Esophagus muscularis mucosa (tissue), 4 donors: ENCODE measurements around the gene PTPRT. TPM values are rescaled to one million over a fixed set of nuclear protein-coding genes. Genes with fewer than 3 reads are reported as not detected.

ENCODE experiments used
- DNase-seq: peaks from one replicate; pipeline ENCODE4 v3.0.0-alpha.2; 2017; ENCODE audit errors: extremely low spot score
- H3K27ac ChIP-seq, 4 donors: fragments of 200-600 bp; sonication (generic); replicated peaks in 1 of 4; 1 replicate in 3 of 4; 2 replicates in 1 of 4; pipeline ENCODE4 v1.5.1; 2016 to 2019; ENCODE audit warnings: mild to moderate bottlenecking in 1 of 4
- H3K27me3 ChIP-seq, 4 donors: fragments of 200-600 bp; sonication (generic); one replicate each; pipeline versions ENCODE4 v1.5.1 to v1.6.0; 2016 to 2019
- H3K36me3 ChIP-seq, 4 donors: fragments of 200-600 bp; sonication (generic); one replicate each; pipeline ENCODE4 v1.5.1; 2016 to 2019
- H3K4me1 ChIP-seq, 4 donors: fragments of 200-600 bp; sonication (generic); one replicate each; pipeline ENCODE4 v1.5.1; 2016 to 2019
- H3K4me3 ChIP-seq, 4 donors: fragments of 200-600 bp; sonication (generic); 1 replicate in 2 of 4; 2 replicates in 2 of 4; pipeline ENCODE4 v1.5.1; 2016 to 2019; ENCODE audit warnings: mild to moderate bottlenecking in 4 of 4, moderate library complexity in 1 of 4
- H3K9me3 ChIP-seq, 4 donors: fragments of 200-600 bp; sonication (generic); 1 replicate in 3 of 4; 2 replicates in 1 of 4; pipeline ENCODE4 v1.5.1; 2016 to 2019
- CTCF ChIP-seq, 3 experiments: fragments of 200-600 bp in 2 of 3; fragments of 450-650 bp in 1 of 3; sonication (generic) in 2 of 3; IDR thresholded peaks; one replicate each; pipeline ENCODE4 v1.5.1; 2017 to 2019; ENCODE audit warnings: antibody characterized with exemption in 3 of 3, mild to moderate bottlenecking in 2 of 3, moderate library complexity in 1 of 3
- EP300 ChIP-seq: sonication (generic); formaldehyde crosslinking; IDR thresholded peaks from one replicate; pipeline ENCODE4 v1.6.1; 2017; ENCODE audit warnings: antibody characterized with exemption
- POLR2A ChIP-seq: fragments of 450-650 bp; IDR thresholded peaks from one replicate; pipeline ENCODE4 v1.6.1; 2017; ENCODE audit warnings: antibody characterized with exemption, moderate library complexity, mild to moderate bottlenecking, low read depth
- POLR2AphosphoS5 ChIP-seq, 2 donors: sonication (generic); formaldehyde crosslinking; IDR thresholded peaks; one replicate each; pipeline ENCODE4 v1.6.1; 2017; ENCODE audit warnings: antibody characterized with exemption in 2 of 2
- WGBS: methylation state at CpG from one replicate; pipeline ENCODE4 v1.1.5; 2018; 5-methylcytosine and 5-hydroxymethylcytosine counted together
- intact Hi-C: fragments of 100-400 bp; cut with DNase I; formaldehyde crosslinking; loops from one replicate; pipeline ENCODE4 v1.15.1; 2023
- total RNA-seq, 4 donors: library from RNA; depleted of rRNA; stranded (reverse); fragments of >200 nt; gene quantifications; one replicate each; pipeline versions ENCODE4 v1.1.0 to v1.2.1, GENCODE V29; 2016

The PTPRT gene
- total RNA-seq, 4 donors from 2014 or later, result 0.06 to 0.39 TPM; not detected in 2

GRCh38 chr20:42996141-42996540, 193.6 kb downstream of the PTPRT start:
- peaks cover 0 to 14% (median 3%) of the 10 kb centered on the region in 4 donors for H3K9me3 ChIP-seq
- H3K27ac ChIP-seq, result no peak overlapping the region
- intact Hi-C loops, result no loop called here
- peak; percentile 55 for DNase-seq
- peaks cover 0 to 6% (median 0%) of the 10 kb centered on the region in 4 donors for H3K27me3 ChIP-seq
- H3K4me1 ChIP-seq, result no peaks in the 10 kb centered on the region
- TF ChIP-seq POLR2AphosphoS5 (IDR thresholded peaks at IDR 0.05) (no peak), CTCF (IDR thresholded peaks at IDR 0.05) (no peak), EP300 (no peak), POLR2A (no peak)
- 81% methylated on average over 2 of the region's 2 CpGs for WGBS
- no peaks in the 10 kb centered on the region for H3K36me3 ChIP-seq
- no peak overlapping the region for H3K4me3 ChIP-seq

- 73% methylated on average over 5 of the region's 5 CpGs for whole genome bisulfite sequencing
- intact Hi-C loops, result no loop called here
- no peak for TF ChIP-seq EP300
- no peak for TF ChIP-seq POLR2A
- TF ChIP-seq POLR2AphosphoS5 (IDR thresholded peaks at IDR 0.05), result no peak
- TF ChIP-seq CTCF (IDR thresholded peaks at IDR 0.05), result no peak
- Histone ChIP-seq H3K4me3 (no peak overlapping the region), H3K4me1 (no peaks in the 10 kb centered on the region), H3K27me3 (no peaks in the 10 kb centered on the region), H3K27ac (no peak overlapping the region), H3K9me3 (no peaks in the 10 kb centered on the region), H3K36me3 (no peaks in the 10 kb centered on the region)
- no peak for DNase-seq
These were observed 201.4 kb downstream of the PTPRT start for GRCh38 chr20:42988319-42988718.

- H3K4me3 ChIP-seq, result no peak overlapping the region
- WGBS, result 75% methylated on average over 10 of the region's 10 CpGs
- DNase-seq, result peak; percentile 77
These were observed 202.2 kb downstream of the PTPRT start for GRCh38 chr20:42987376-42988114.

GRCh38 chr20:42986143-42986773, 203.4 kb downstream of the PTPRT start:
- intact Hi-C loops, result no loop called here
- Histone ChIP-seq H3K9me3 (no peaks in the 10 kb centered on the region), H3K27me3 (peaks cover 0 to 18% (median 0%) of the 10 kb centered on the region in 4 donors), H3K36me3 (no peaks in the 10 kb centered on the region), H3K27ac (no peak overlapping the region), H3K4me1 (no peaks in the 10 kb centered on the region), H3K4me3 (no peak overlapping the region)
- no peak for TF ChIP-seq CTCF (IDR thresholded peaks at IDR 0.05)
- no peak for TF ChIP-seq POLR2AphosphoS5 (IDR thresholded peaks at IDR 0.05)
- TF ChIP-seq POLR2A, result no peak
- no peak for TF ChIP-seq EP300
- 69% methylated on average over 9 of the region's 9 CpGs for WGBS
- DNase-seq, result peak; percentile 66

More at GRCh38 chr20:42987376-42988114, 202.2 kb downstream of the PTPRT start:
- intact Hi-C loops, result no loop called here
- TF ChIP-seq EP300 (no peak), CTCF (IDR thresholded peaks at IDR 0.05) (no peak), POLR2AphosphoS5 (IDR thresholded peaks at IDR 0.05) (no peak), POLR2A (no peak)
- Histone ChIP-seq H3K27me3 (peaks cover 0 to 5% (median 0%) of the 10 kb centered on the region in 4 donors), H3K27ac (no peak overlapping the region), H3K4me1 (no peaks in the 10 kb centered on the region), H3K36me3 (no peaks in the 10 kb centered on the region), H3K9me3 (no peaks in the 10 kb centered on the region)
